GM10266 (cell line): ENCODE data around the gene MAOA.

Source experiments
- DNase-seq: peaks from one replicate; pipeline ENCODE4 v3.0.0; 2012; ENCODE audit errors: extremely low spot score
- CTCF ChIP-seq: IDR thresholded peaks from 2 replicates; pipeline ENCODE4 v1.5.1; 2012; ENCODE audit warnings: mild to moderate bottlenecking, low read depth; ENCODE audit not compliant: control insufficient read depth, insufficient read depth; ENCODE audit errors: missing control alignments

Gene MAOA

DNA sequence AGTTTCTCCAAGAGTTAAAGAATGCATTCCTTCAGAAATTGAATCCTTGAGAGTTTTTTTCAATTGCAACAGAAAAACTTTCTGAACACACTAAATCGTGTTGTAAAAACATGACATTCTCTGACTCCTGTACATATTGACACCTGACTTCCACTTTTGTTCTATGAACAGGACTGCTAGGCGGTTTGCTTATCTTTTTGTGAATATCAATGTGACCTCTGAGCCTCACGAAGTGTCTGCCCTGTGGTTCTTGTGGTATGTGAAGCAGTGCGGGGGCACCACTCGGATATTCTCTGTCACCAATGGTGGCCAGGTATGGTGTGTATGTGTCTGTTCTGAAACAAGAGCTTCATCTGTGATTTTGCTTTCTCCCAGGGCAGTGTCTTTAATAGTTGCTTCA, 71.9 kb downstream of the MAOA start:
- no peak for DNase-seq
- TF ChIP-seq CTCF, result no peak

GRCh38 chrX:43728966-43729365, 72.9 kb downstream of the MAOA start:
- no peak for DNase-seq
- TF ChIP-seq CTCF, result no peak

DNA sequence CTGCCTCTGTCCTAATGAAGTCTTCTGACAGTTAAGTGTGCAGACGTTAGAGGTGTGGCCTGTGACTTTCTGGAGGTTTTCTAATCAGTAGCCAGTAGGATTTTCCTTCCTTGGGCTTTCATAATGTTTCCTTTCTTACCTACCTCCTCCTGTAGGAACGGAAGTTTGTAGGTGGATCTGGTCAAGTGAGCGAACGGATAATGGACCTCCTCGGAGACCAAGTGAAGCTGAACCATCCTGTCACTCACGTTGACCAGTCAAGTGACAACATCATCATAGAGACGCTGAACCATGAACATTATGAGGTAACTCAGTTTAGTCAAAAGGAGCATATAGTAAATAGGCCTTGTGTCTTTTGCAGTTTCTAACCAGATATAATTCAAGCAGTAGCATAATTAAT, 75.0 kb downstream of the MAOA start:
- no peak for DNase-seq
- TF ChIP-seq CTCF, result no peak

DNA sequence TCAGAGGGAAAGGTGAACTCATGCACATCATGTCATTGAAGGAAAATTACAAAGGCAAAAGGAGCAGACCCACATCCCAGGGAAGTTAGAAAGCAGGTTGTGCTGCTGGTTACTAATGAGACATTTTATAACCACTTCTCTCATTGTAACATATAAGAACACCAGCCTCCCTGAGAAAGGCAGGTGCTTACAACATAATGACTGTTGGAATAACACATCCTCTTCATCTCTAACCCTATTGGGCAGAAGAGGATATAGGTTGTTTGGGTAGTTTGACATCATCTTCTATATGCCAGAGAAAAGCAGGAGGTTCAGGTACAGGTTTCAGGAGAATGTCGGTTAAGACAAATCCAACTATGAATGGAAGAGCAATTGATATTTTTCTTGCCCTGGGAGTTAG, 77.6 kb downstream of the MAOA start:
- TF ChIP-seq CTCF, result no peak

DNA sequence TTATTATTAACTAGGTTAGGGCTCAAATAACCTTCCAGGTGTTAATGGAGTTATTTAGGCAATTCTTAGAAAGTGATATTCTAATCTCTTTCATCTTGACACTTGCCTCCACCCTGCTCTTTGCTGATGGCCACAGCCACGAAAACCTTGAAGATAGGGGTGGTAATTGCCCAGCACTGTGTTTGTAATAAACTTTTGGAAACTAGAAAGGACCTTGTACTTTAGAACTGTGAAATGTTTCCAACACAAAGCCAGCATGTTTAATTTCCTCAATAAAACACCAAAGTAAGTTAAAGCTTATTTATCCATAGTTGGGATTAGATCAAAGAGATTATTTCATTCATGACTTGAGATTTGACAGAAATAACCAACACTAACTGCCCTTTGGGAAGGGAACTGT, 78.3 kb downstream of the MAOA start:
- no peak for TF ChIP-seq CTCF
- no peak for DNase-seq

More for the DNA sequence above, 77.6 kb downstream of the MAOA start:
- DNase-seq, result no peak

DNA sequence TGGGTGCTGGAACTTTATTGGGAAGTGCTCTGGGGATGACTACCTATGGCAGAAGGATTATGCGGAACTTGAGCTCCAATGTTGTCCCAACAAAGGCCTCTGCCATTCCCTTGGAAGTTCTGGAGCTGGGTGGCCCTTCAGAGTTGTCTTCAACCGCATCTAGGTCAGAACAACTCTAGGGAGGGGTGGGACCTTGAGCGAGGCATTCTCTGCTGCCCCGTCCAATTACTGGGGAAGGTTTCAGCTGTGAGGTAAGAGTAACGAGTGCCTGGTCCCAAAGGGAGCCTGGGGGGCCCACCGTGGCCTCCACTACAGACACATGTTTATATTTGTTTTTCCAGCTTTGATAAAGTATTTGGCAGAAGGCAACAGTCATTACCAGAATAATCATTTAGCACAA, 79.4 kb downstream of the MAOA start:
- DNase-seq, result no peak
- no peak for TF ChIP-seq CTCF

GRCh38 chrX:43735957-43736356, 79.9 kb downstream of the MAOA start:
- no peak for TF ChIP-seq CTCF
- no peak for DNase-seq
